ENCODE results near the gene MFN2. TPM values are rescaled to one million over a fixed set of nuclear protein-coding genes. Genes with fewer than 3 reads are reported as not detected.
"Not testable (repeated sequence)": the region's sequence is repeated elsewhere in the genome, so short reads cannot be mapped to it uniquely, and the experiment has no call there.

Gene MFN2
- total RNA-seq, 1 donor from 2014 or later: 75.3 TPM

GRCh38 chr1:12032161-12032621 lies 51.9 kb downstream of the MFN2 start:
- TF ChIP-seq CTCF (IDR thresholded peaks at IDR 0.05; ENCODE audit: insufficient read depth, low read length, severe bottlenecking): no peak
- FAIRE-seq: no peak
- H3K36me3 ChIP-seq (ENCODE audit: control insufficient read depth, insufficient read depth, low read length): peaks cover 14% of the 10 kb centered on the region

GRCh38 chr1:12033441-12033840 lies 53.2 kb downstream of the MFN2 start:
- not testable (repeated sequence) for H3K4me3 ChIP-seq (ENCODE audit: low read depth, low read length); FAIRE-seq

More at GRCh38 chr1:12032161-12032621, 51.9 kb downstream of the MFN2 start:
- no peak for DNase-seq (ENCODE audit: low read depth)
- H3K4me3 ChIP-seq (ENCODE audit: low read depth, low read length): no peak overlapping the region
- H3K27me3 ChIP-seq (ENCODE audit: control insufficient read depth, insufficient read depth, low read length): no peaks in the 10 kb centered on the region

GRCh38 chr1:12034381-12034801 lies 54.1 kb downstream of the MFN2 start:
- Histone ChIP-seq H3K36me3 (ENCODE audit: control insufficient read depth, insufficient read depth, low read length) (peaks cover 11% of the 10 kb centered on the region), H3K27me3 (ENCODE audit: control insufficient read depth, insufficient read depth, low read length) (no peaks in the 10 kb centered on the region), H3K4me3 (ENCODE audit: low read depth, low read length) (no peak overlapping the region)
- no peak for TF ChIP-seq CTCF (IDR thresholded peaks at IDR 0.05; ENCODE audit: insufficient read depth, low read length, severe bottlenecking)
- DNase-seq (ENCODE audit: low read depth) (no peak), FAIRE-seq (no peak)

More at GRCh38 chr1:12033441-12033840, 53.2 kb downstream of the MFN2 start:
- peaks cover 12% of the 10 kb centered on the region for H3K36me3 ChIP-seq (ENCODE audit: control insufficient read depth, insufficient read depth, low read length)
- H3K27me3 ChIP-seq (ENCODE audit: control insufficient read depth, insufficient read depth, low read length); DNase-seq (ENCODE audit: low read depth): not testable (repeated sequence)

- no peak for FAIRE-seq
- H3K36me3 ChIP-seq (ENCODE audit: control insufficient read depth, insufficient read depth, low read length): peaks cover 5% of the 10 kb centered on the region
- H3K4me3 ChIP-seq (ENCODE audit: low read depth, low read length): no peak overlapping the region
- TF ChIP-seq CTCF (IDR thresholded peaks at IDR 0.05; ENCODE audit: insufficient read depth, low read length, severe bottlenecking): no peak
- H3K27me3 ChIP-seq (ENCODE audit: control insufficient read depth, insufficient read depth, low read length): no peaks in the 10 kb centered on the region
- DNase-seq (ENCODE audit: low read depth): no peak
These were observed 55.1 kb downstream of the MFN2 start for GRCh38 chr1:12035312-12035711.

GRCh38 chr1:12037486-12038355 lies 57.5 kb downstream of the MFN2 start:
- H3K27me3 ChIP-seq (ENCODE audit: control insufficient read depth, insufficient read depth, low read length): no peaks in the 10 kb centered on the region
- H3K36me3 ChIP-seq (ENCODE audit: control insufficient read depth, insufficient read depth, low read length): no peaks in the 10 kb centered on the region
- no peak for DNase-seq (ENCODE audit: low read depth)
- TF ChIP-seq CTCF (IDR thresholded peaks at IDR 0.05; ENCODE audit: insufficient read depth, low read length, severe bottlenecking): no peak
- FAIRE-seq: no peak
- no peak overlapping the region for H3K4me3 ChIP-seq (ENCODE audit: low read depth, low read length)

GRCh38 chr1:12038356-12039163 lies 58.3 kb downstream of the MFN2 start:
- no peaks in the 10 kb centered on the region for H3K27me3 ChIP-seq (ENCODE audit: control insufficient read depth, insufficient read depth, low read length)
- no peak overlapping the region for H3K4me3 ChIP-seq (ENCODE audit: low read depth, low read length)
- H3K36me3 ChIP-seq (ENCODE audit: control insufficient read depth, insufficient read depth, low read length): no peaks in the 10 kb centered on the region
- no peak for TF ChIP-seq CTCF (IDR thresholded peaks at IDR 0.05; ENCODE audit: insufficient read depth, low read length, severe bottlenecking)
- FAIRE-seq: no peak
- DNase-seq (ENCODE audit: low read depth): no peak
